GM12891 (cell line): ENCODE measurements around the gene OLFML2B.

Source experiments
- PAX5 ChIP-seq: IDR thresholded peaks from 2 replicates; pipeline ENCODE4 v1.6.1; 2011; ENCODE audit warnings: low read length, moderate library complexity, mild to moderate bottlenecking; ENCODE audit not compliant: insufficient read depth, severe bottlenecking
- POLR2A ChIP-seq: IDR thresholded peaks from 2 replicates; pipeline ENCODE4 v1.6.1; 2011; ENCODE audit warnings: low read depth, low read length, control low read depth
- POLR2AphosphoS5 ChIP-seq: IDR thresholded peaks from 2 replicates; pipeline ENCODE4 v1.6.1; 2011; ENCODE audit warnings: low read depth, low read length, control low read depth
- SPI1 ChIP-seq: IDR thresholded peaks from 2 replicates; pipeline ENCODE4 v1.6.1; 2011; ENCODE audit warnings: low read depth, low read length, control low read depth
- TAF1 ChIP-seq: IDR thresholded peaks from 2 replicates; pipeline ENCODE4 v1.6.1; 2011; ENCODE audit warnings: low read depth, low read length, control low read depth

GRCh38 chr1:162015196-162015595, 8.5 kb downstream of the OLFML2B start:
- no peak for TF ChIP-seq POLR2A
- TF ChIP-seq POLR2AphosphoS5: no peak
- no peak for TF ChIP-seq PAX5
- no peak for TF ChIP-seq TAF1
- no peak for TF ChIP-seq SPI1
